ENCODE results near the gene QSOX1. TPM values are rescaled to one million over a fixed set of nuclear protein-coding genes. Genes with fewer than 3 reads are reported as not detected.

Gene QSOX1
- total and polyA plus RNA-seq, 4 donors: 170 to 537 (median 256) TPM

DNA sequence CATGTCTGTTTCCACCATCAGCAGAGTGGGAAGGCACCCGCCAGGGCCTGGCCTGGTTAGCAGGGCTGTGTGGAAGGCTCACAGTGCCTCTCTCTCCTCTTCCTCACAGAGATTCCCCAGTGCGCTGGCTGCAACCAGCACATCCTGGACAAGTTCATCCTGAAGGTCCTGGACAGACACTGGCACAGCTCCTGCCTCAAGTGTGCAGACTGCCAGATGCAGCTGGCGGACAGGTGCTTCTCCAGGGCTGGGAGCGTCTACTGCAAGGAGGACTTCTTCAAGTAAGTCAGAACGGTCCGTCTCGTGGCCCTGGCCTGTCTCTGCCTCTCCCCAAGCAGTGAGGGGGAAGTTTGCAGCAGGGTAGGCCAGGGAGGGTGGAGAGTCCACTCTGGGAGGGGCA is 93.5 kb downstream of the QSOX1 start:
- H3K4me1 ChIP-seq (ENCODE audit: control insufficient read depth in 5 of 5, insufficient read depth in 5 of 5, low read length in 5 of 5): peaks cover 0 to 10% (median 3%) of the 10 kb centered on the region in 5 donors
- no peak overlapping the region for H3K4me3 ChIP-seq
- peaks cover 0 to 2% (median 0%) of the 10 kb centered on the region in 4 donors for H3K9me3 ChIP-seq (ENCODE audit: control insufficient read depth in 4 of 4, insufficient read depth in 3 of 4, low read length in 3 of 4)
- TF ChIP-seq, protein P1, sequence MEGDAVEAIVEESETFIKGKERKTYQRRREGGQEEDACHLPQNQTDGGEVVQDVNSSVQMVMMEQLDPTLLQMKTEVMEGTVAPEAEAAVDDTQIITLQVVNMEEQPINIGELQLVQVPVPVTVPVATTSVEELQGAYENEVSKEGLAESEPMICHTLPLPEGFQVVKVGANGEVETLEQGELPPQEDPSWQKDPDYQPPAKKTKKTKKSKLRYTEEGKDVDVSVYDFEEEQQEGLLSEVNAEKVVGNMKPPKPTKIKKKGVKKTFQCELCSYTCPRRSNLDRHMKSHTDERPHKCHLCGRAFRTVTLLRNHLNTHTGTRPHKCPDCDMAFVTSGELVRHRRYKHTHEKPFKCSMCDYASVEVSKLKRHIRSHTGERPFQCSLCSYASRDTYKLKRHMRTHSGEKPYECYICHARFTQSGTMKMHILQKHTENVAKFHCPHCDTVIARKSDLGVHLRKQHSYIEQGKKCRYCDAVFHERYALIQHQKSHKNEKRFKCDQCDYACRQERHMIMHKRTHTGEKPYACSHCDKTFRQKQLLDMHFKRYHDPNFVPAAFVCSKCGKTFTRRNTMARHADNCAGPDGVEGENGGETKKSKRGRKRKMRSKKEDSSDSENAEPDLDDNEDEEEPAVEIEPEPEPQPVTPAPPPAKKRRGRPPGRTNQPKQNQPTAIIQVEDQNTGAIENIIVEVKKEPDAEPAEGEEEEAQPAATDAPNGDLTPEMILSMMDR (IDR thresholded peaks at IDR 0.05; ENCODE audit: control extremely low read depth, extremely low read depth): no peak
- WGBS, 2 donors: 92 to 94% methylated on average over 7 of the region's 7 CpGs
- no peak overlapping the region for H3K27ac ChIP-seq (ENCODE audit: low read depth in 1 of 2, low read length in 1 of 2)
- H3K9ac ChIP-seq (ENCODE audit: insufficient read depth in 1 of 2, low read length in 2 of 2): no peak overlapping the region
- no peak for ATAC-seq (ENCODE audit: insufficient read depth, low FRiP score)
- no peaks in the 10 kb centered on the region for H3K36me3 ChIP-seq (ENCODE audit: control insufficient read depth in 4 of 4, insufficient read depth in 4 of 4, low read length in 4 of 4)
- no peak for DNase-seq
- peaks cover 0 to 11% (median 5%) of the 10 kb centered on the region in 3 donors for H3K27me3 ChIP-seq (ENCODE audit: control insufficient read depth in 3 of 3, insufficient read depth in 3 of 3, low read length in 2 of 3)

DNA sequence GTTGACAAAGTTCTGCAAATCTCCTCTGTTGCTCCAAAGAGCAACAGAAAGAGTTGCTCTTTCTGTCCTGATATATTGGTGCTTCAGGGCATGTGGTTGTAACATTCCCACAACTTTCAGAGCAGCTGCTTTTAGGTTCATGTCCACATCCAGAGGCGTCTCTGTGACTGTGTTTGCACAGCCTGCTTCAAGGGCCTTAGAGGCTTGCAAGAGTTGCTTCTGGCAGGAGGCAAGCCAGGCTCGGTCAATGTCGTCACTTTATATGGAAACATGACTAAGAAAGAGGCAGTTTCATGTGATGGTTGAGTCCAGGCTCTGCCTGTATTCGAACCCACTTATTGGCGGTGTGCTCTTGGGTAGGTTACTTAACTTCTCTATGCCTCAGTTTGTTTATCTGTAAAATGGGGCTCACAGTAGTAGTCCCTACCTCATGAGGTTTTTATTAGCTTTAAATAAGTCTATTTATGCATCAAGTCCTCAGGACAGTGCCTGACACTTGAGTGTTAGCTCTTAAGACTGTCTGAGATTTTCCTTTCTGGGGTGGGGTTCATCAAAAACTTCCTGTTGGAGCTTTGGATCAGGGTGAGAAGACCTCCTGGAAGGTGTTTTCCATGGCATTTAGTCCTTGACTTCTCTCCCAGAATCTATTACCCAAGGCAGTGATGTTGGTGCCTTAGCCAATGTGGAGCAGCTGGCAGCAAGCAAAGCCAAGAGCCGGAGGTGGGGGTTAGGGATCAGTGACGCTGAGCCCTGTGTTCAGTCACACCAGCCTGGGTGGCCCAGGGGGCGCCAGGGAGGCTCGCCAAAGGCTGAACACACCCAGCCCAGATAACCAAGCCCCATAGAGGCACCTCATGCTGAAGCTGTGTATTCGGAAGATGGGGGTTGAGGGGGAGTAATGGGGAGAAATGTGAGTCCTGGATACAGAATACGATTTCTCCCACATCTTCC is 94.3 kb downstream of the QSOX1 start:
- ATAC-seq (ENCODE audit: insufficient read depth, low FRiP score): no peak
- peaks cover 0 to 10% (median 3%) of the 10 kb centered on the region in 5 donors for H3K4me1 ChIP-seq (ENCODE audit: control insufficient read depth in 5 of 5, insufficient read depth in 5 of 5, low read length in 5 of 5)
- H3K4me3 ChIP-seq: no peak overlapping the region
- 65% methylated on average over 11 of the region's 11 CpGs for WGBS, 2 donors
- no peak overlapping the region for H3K9ac ChIP-seq (ENCODE audit: insufficient read depth in 1 of 2, low read length in 2 of 2)
- DNase-seq: peak; percentile 53 to 64 (median 62)
- H3K27me3 ChIP-seq (ENCODE audit: control insufficient read depth in 3 of 3, insufficient read depth in 3 of 3, low read length in 2 of 3): peaks cover 0 to 6% (median 2%) of the 10 kb centered on the region in 3 donors
- H3K27ac ChIP-seq (ENCODE audit: low read depth in 1 of 2, low read length in 1 of 2): no peak overlapping the region
- H3K9me3 ChIP-seq (ENCODE audit: control insufficient read depth in 4 of 4, insufficient read depth in 3 of 4, low read length in 3 of 4): peaks cover 0 to 2% (median 0%) of the 10 kb centered on the region in 4 donors
- TF ChIP-seq, protein P1 (IDR thresholded peaks at IDR 0.05; ENCODE audit: control extremely low read depth, extremely low read depth): no peak
- no peaks in the 10 kb centered on the region for H3K36me3 ChIP-seq (ENCODE audit: control insufficient read depth in 4 of 4, insufficient read depth in 4 of 4, low read length in 4 of 4)

DNA sequence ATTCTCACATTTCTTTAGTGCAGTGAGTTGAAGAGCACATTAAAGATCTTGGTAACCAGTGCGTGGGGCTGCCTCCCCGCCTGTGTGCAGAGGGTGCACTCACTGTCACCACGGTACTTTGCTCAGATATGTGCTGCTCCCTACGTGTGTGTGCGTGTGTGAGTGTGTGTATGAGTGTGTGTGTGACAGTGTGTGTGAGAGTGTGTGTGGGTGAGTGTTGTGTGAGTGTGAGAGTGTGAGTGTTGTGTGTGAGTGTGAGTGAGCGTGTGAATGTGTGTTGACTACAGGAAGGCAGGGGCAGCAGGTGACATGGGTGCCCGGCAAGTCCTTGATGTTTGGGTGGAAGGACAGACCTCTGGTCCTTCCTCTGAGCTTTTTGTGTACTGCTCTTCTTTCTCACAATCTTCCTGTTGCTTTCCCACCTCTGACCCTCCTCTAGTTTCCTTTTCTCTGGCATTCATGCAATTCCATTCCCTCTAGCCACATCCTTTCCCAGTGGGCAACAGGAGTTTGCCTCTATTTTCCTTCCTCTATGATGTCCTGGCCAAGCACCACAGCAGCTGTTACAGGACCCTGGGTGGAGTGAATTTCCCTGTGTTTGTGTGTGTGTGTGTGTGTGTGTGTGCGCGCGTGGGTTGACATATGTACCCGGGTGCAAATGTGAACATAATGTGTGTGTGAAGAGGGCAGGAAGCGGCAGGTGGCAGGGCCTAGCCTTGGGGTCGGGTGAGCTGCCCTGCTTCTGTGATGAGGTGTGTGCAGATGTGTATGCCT is 95.2 kb downstream of the QSOX1 start:
- TF ChIP-seq, protein P1 (IDR thresholded peaks at IDR 0.05; ENCODE audit: control extremely low read depth, extremely low read depth): no peak
- H3K4me1 ChIP-seq (ENCODE audit: control insufficient read depth in 5 of 5, insufficient read depth in 5 of 5, low read length in 5 of 5): peaks cover 0 to 10% (median 3%) of the 10 kb centered on the region in 5 donors
- H3K27me3 ChIP-seq (ENCODE audit: control insufficient read depth in 3 of 3, insufficient read depth in 3 of 3, low read length in 2 of 3): peaks cover 0 to 2% (median 1%) of the 10 kb centered on the region in 3 donors
- no peak for ATAC-seq (ENCODE audit: insufficient read depth, low FRiP score)
- WGBS, 2 donors: 67 to 82% methylated on average over 13 of the region's 13 CpGs
- no peaks in the 10 kb centered on the region for H3K36me3 ChIP-seq (ENCODE audit: control insufficient read depth in 4 of 4, insufficient read depth in 4 of 4, low read length in 4 of 4)
- no peak overlapping the region for H3K27ac ChIP-seq (ENCODE audit: low read depth in 1 of 2, low read length in 1 of 2)
- H3K9ac ChIP-seq (ENCODE audit: insufficient read depth in 1 of 2, low read length in 2 of 2): no peak overlapping the region
- DNase-seq: peak in 1 of 3 donors; percentile 31
- peaks cover 0 to 2% (median 0%) of the 10 kb centered on the region in 4 donors for H3K9me3 ChIP-seq (ENCODE audit: control insufficient read depth in 4 of 4, insufficient read depth in 3 of 4, low read length in 3 of 4)
- no peak overlapping the region for H3K4me3 ChIP-seq

Data from lung (tissue), 12 donors.